ENCODE measurements around the gene UFD1.

UFD1 gene

DNA sequence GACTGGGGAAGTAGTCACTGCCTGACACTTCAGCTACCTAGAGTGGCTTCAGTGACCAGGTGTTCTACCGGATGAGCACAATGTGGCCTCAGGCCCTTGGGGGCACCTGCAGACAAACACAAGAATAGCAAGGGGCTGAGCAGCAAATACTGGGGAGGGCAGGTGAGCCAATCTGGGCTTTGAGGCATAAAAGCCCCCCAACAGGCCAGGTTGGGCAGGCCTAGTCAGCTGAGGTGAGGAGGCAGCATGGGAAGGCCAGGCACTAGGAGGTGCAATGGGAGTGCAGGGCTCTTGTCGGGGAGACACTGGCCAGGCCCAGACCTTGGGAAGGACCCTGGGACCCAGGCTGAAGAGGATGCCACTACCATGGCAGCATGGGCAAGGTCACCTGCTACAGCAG, 9.0 kb downstream of the UFD1 start:
- no peak for DNase-seq (ENCODE audit: low read depth)

DNA sequence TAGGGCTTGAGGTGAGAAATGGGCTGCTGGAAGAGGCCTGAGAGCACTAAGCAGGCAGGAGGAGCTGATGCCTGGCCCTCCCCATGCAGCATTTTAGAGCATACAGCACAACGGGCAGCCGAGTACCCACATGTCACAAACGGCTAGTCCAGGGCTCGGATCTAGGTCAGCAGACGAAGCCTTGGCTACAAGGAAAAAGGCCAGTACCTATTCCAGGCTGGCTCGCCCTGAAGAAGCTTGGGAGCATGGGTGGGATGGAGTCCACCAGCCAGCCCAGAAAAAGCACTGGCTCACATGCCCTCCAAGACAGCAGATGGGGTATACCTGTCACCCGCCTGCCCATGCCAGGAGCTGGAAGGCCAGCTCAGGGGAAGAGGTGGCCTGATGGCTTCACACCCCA, 9.6 kb downstream of the UFD1 start:
- no peak for DNase-seq (ENCODE audit: low read depth)

DNA sequence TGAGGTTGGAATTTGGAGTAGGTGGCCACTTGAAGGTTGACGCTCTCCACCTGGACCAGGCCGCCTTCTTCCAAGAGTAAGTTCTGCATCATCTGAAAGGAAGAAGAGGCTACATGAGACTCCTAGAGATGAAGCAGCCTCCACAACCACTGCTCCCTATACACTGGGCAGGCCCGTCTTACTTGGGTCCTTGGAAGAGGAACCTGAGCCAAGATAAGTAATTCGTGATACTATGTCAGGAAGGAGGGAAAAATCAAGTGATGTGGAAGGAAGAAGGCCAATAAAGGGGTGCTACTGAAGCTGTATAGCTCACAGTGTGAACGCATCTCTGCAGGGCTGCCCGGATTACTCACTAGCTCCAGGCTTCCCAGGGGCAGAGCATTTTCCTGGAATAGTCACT, 11.1 kb downstream of the UFD1 start:
- no peak for DNase-seq (ENCODE audit: low read depth)

DNA sequence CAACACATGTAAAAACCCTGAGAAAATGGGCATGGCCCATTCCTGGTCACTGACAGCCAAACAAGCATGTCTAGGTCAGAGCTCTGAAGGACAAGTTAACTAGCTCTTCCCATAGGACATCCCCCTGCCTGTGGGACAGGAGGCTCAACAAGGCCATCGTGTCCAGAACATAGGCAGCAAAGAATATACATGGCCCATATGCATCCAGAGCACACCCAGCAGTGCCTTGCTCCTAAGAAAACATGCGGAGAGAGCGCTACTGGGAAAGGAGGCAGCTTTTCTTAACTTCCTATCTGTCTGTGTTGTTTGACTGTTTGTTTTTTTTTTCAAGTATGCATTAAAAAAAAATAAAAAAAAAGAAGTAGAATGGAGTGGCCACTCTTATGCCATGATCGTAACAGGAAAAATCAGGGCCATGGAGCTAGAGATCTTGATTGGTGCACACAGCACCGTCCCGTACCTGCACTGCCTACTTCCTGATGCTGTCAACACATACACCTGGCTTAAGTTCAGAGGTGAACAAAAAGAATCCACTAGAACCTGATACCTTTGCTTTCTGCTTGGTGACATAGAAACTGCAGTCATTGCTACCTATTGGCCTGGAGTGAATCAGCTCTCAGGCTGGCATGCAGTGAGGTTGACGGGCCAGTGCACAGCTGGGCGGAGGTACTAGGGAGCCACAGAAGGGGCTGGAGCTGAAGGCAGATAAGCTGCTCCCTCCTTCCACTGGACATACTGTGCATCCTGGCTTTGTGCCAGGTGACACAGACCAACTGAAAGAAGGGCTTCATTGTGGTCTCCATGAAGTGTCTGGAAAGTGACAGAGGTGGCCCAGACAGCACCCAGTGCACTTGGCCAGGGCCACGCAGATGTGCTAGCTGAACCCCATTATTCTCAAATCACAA, 11.9 kb downstream of the UFD1 start:
- no peak for DNase-seq (ENCODE audit: low read depth)

DNA sequence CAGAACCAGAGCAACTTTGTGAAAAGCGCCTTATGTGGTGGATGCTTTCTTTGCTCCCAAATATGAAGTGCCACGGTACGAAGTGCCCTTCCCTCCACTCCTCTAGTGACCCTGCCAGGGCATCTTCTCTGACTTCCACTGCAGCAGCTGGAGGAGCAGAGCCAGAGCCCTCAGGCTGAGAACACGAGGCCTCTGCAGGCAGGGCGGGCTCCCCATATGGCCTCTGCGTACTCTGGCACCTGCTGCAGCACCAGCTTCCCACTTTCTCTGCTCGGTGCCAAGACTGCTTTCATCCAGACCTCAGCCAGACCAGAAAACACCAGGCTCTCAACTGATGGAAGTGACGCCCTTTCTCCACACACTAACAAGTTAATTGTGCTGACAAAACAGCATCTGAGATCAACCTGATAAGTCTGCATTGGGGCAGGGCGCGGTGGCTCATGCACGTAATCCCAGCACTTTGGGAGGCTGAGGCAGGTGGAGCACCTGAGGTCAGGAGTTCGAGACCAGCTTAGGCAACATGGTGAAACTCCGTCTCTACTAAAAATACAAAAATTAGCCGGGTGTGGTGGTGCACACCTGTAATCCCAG, 12.8 kb downstream of the UFD1 start:
- no peak for DNase-seq (ENCODE audit: low read depth)

DNA sequence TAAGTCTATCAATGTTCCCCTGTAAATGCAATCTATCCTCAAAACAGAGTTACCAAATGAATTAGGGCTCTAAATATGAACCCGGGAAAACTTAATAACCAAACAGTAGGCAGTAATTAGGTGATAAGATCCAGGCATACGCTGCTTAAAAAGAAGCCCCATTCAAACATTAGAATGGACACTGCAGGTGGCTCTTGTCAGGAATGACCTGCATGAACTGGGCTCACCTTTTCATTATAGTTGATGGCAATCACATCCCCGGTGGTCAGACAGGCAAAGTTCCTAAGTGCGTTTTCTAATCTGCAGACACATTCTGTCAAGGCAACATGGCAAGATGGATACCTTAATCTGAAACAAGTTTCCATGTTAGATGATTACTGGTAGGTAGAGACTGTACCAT, 14.0 kb downstream of the UFD1 start:
- no peak for DNase-seq (ENCODE audit: low read depth)

DNA sequence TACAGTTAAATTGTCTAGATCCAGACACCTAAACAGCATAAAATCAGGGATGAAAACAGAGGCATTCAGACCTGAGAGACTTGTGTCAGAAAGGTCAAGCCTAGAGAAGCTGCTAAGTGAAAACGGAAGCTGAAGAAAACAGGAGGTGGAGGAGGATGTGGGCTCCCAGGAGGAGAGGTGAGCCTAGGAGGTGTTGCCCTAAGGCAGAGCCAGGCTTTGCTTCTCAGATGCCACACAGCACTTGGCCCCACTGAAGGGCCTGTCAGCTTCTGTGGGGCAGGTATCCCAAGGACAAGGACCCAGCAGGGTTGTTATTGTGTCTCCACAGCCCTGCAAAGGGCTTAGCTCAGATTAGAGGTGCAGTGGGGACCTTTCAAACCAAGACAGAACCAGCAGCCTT, 14.4 kb downstream of the UFD1 start:
- no peak for DNase-seq (ENCODE audit: low read depth)

DNA sequence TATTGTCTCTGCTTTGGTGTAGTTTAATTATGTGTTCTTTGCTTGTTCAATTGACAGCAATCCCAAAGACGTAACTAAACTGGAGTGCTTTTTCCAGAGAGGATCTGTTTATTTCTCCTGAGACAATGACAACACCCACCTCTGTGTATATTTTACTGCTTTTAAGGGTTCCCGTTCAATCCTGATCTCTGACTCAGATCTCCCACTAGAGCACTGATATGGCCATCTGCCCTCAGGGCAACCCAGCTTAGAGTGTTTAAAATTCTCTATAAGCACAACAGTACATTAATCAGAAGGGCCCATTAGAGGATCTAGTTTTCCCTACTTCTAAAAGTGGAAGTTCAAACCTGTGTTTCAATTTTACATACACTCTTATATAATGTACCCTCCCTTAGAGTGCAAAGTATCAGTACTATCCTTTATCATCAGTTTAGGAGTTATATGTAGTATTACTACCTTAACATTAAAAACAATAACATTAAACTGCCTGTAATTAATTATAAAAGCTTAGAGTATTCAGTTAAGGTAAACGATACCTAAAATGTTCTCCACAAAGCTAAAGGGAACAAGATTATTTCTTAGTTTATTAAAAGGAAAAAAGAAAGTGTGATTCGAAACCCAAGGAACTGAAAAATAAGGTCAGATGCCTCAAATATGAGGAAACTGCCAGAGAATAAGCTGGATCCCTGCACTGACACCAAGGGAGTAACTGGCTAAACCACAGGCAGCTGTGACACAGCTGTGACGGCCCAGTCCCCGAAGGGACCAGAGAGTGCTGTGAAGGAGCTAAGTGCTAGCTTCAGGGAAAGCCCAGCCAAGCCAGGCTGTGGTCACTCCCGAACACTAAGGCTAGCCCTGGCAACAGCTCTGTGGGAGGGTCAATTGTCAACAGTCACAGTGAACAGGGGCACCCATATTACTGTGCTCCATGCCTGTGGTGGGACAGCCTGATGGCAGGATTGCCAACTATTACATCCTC, 15.2 kb downstream of the UFD1 start:
- no peak for DNase-seq (ENCODE audit: low read depth)

DNA sequence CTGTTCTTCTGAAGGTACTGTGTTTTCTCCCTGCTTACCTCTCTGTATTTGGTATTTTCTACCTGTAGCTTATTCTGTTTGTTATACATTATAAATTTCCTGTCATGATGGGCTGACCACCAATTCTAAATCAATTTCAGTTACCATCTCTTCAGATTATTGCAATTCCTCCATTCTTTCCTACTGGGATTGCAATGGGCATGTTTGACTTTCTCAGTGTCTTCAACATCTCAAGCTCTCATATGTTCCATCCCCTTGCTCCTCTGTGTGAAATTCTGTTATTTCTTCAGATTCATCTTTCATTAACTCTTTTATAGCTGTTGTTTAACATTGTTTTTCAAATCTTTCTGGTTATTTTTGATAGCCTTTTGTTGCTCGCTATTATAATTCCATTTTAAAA, 16.0 kb downstream of the UFD1 start:
- DNase-seq (ENCODE audit: low read depth) = no peak

DNA sequence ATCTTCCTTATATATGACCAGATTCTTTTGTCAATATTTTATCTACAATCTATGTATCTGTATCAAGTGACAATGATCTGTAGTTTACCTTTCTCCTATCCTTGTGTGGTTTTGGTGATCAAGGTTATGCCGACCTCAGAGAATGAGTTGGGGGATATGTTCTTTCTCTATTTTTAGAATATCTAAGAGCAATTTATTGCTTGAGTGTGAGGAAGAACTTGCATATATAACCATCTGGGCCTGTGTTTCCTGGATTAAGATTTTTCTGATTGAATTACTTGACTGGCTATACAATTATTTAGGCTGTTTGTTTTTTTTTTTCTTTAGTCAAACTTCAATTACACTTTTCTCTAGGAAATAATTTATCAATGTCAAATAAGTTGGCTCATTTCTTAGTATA, 17.5 kb downstream of the UFD1 start:
- no peak for DNase-seq (ENCODE audit: low read depth)

DNA sequence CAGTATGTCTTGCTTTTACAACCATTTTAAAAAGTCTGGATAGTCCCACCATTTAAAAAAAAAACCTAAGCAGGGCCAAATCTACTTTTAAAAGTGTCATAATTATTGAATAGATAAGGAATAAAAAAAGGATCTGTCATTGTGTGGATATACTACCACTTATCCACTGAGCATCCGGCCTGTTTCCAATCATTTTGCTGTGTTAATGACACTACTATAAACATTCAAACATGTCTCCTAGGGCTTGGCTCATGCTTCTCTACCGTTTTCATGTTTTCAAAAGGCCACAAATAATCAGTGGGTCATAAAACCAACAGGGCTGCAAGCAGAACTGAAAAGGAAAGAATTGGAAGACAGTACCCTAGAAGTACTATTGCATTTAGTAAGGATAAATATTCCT, 19.0 kb downstream of the UFD1 start:
- DNase-seq (ENCODE audit: low read depth) = no peak

DNA sequence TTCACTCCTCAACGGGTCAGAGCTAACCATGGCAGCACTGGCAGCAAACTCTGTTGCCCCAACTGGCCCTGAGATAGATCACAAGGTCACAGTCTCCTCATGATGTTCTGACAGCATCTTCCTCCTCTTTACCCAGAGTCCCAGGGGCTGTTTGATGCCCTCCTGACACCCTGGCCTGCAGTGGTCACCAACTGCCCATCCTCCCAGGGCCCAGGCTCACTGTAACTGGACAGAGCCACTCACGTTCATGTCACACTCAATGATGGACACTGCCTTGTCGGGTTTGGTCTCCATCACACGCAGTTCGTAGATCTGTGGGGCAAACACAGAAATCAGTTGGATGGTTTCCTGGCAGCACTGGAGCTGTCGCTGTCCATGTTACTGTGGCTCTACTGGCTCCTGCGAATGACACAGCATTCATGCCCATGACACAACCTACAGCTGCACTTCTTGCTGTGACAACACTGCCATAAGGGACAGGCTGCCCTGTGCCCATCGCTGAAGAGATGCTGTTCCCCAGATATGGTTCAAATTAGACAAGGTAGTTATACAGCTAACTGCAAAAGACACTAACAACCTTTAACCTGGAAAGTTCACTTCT, 21.1 kb downstream of the UFD1 start:
- DNase-seq (ENCODE audit: low read depth) = no peak

DNA sequence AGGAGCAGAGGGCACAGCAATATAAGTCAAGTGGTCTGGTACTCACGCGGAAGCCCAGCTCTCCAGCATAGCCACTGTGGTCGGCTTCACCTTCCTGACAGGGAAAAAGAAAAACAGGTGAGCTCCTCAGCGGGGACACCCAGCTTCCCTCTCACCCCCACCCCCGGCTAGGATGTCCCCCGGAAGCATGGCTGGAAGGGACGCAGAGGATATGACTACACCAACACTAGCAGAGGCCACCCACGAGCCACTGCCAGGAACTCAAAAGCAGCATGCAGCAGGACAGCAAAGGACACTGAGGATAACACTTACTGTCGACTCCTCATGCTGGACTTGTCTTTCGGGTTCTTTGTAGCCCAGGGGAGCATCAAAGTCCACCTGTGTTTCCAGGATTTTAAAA, 22.5 kb downstream of the UFD1 start:
- no peak for DNase-seq (ENCODE audit: low read depth)

DNA sequence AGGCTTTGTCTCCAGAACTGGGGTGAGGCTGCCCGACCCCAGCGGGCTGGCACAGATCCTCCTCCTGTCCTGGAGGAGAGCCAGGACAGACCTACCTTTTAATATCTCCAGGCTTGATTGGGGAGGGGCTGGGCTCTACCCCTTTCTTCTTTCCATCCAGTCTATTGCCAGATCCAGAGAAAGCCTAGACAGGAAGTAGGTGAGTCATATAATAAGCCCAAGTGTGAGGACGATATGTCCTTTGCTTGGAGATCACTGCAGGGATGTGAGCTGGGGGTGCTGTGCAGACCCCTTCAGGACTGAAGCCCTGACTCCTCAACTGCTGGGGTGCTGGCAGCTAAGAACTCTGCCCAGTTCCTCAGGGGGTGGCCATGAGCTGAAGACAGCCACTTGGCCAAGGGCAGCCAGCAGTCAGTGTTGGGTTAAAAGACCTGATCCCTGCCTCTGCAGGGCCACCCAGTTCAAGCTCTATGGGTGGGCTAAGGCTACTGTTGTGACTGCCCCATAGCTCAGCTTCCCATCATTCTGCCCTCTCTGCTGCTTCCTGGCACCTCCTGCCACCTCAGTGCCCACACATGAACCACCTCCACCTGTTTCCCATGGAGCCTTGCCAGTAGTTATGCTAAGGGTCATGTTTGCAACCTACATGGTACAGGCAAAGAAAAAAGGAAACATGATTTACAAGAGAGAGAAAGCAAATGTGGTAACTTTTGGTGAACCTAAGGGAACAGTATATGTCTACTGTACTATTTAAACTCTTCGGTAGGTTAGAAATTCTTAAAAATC, 23.2 kb downstream of the UFD1 start:
- no peak for DNase-seq (ENCODE audit: low read depth)

DNA sequence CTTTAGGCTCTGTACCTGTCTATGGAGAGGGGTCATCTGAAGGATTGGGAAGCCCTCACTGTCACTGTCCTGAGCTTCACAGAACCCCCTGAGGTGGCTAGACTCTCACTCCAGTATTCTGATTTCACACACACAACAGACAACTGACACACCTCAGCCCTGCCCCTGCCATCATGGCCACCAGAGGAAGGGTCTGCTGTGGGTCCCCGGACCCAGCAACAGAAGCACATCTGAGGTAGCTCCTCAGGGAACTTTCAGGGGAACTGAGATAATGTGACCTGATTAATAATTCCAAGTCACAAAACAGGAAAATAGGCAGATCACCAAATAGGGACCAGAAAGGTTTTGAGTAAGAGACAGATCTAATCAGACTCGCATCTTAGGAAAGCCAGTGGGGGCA, 24.0 kb downstream of the UFD1 start:
- DNase-seq (ENCODE audit: low read depth) = no peak

DNA sequence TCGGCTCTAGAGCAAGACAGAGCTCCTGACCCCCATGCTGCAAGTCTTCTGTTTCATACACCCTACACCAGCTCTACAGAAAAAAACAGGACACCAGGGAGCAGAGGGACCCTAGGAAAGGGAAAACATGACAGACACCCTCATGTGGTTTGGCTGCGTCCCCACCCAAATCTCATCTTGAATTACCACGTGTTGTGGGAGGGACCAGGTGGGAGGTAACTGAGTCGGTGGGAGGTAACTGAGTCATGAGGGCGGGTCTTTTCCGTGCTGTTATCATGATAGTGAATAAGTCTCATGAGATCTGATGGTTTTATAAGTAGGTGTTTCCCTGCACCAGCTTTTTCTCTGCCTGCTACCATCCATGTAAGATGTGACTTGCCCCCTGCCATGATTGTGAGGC, 24.8 kb downstream of the UFD1 start:
- DNase-seq (ENCODE audit: low read depth) = no peak

DNA sequence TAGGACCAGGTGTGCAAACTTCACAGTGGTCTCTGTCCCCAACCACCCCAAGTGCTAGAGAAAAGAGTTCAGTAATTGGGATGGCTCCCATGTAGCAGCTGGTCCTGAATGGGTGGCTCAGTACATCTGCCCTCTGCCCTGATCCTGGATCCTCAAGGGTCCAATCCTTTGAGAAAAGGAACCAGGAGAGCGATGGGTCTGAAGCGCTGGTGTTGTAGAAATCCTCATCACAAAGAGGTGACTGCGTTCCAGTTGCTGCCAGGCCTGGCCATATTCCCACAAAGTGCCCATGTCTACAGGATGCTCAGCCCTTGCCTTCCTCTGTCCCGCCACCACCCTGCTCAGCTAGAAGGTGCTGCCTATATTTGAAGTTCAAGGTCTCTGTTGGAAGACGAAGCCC, 25.3 kb downstream of the UFD1 start:
- no peak for DNase-seq (ENCODE audit: low read depth)

DNA sequence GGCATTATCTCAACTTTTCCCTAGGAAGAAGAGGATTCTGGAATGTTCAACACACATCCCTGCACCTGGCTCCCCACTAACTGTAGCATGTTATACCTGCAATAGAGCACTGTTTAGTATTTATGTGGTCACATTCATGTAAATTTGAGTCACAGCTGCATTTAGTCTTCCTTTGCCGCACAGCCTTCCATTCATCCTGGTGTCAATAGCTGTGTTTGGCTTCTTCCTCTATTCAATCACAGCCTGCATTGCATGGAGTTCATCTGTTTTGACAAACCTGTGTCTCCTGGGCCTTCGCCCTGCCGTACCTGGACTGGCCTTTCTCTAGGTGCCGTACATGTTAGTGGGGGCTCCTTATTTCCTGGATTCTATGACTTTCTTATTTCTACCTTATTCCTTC, 27.4 kb downstream of the UFD1 start:
- no peak for DNase-seq (ENCODE audit: low read depth)

DNA sequence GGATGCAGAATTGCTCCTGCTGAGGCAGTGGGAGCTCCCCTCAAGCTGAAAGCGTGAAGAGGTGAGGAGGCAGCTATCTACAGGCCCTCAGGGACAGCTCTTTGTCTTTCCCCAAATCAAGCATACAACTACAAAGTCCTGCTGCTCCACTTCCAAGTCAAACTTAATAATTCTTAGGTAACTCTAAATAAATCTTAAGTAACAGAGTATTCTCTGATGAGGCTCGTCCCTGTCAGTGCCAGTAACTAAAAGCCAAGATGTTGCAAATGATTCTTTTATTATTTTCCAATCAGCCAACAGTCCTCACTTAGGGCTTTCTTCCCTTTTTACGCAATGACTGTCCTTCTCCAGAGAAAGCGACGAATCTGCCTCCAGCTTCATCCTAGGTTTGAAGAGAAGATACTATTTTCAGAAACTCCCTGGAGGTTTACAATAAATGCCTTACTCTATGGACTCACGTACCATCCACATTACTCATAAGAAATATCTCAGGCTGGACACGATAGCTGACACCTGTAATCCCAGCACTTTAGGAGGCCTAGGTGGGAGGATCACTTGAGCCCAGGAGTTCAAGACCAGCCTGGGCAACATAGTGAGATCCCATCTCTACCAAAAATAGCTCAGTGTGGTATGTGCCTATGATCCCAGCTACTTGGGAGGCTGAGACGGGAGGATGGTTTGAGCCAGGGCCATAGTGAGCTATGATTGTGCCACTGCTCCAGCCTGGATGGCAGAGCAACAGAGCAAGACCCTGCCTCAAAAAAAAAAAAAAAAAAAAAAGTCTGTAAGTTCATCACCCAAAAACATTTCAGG, 28.4 kb downstream of the UFD1 start:
- DNase-seq (ENCODE audit: low read depth) = no peak

DNA sequence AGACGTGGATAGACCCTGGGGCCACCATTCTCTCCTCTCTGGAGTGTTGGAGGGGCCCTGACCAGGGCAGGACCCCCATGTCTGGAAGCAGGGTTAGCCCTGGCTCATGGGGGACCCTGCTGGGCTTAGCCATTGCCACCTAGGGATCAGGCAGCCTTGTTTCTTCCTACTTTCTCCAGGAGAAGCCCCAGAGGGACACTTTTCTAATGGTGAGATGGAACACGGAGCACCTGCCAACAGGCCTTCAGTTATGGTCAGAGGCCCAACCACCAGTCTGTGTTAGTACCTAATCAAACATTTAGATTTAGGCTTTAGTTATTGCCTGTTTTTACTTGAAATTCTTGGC, 29.6 kb downstream of the UFD1 start:
- no peak for DNase-seq (ENCODE audit: low read depth)
